Esophagus squamous epithelium (tissue), 5 donors: ENCODE results near the gene PSME3. TPM values are rescaled to one million over a fixed set of nuclear protein-coding genes. Genes with fewer than 3 reads are reported as not detected.
A peak's percentile ranks its signal among the peaks of the same experiment; 100 is the strongest.

Experiments used
- DNase-seq: peaks from one replicate; lab custom pipeline; 2025; lab: John Stamatoyannopoulos, UW
- H3K27ac ChIP-seq, 4 donors: fragments of 200-600 bp; sonication (generic); one replicate each; pipeline ENCODE4 v1.5.1; 2016 to 2019; ENCODE audit warnings: mild to moderate bottlenecking in 1 of 4
- H3K27me3 ChIP-seq, 4 donors: fragments of 200-600 bp; sonication (generic); 1 replicate in 3 of 4; 2 replicates in 1 of 4; pipeline versions ENCODE4 v1.5.1 to v1.6.0; 2017 to 2021; ENCODE audit warnings: antibody characterized with exemption in 1 of 4
- H3K36me3 ChIP-seq, 3 donors: fragments of 200-600 bp; sonication (generic); one replicate each; pipeline ENCODE4 v1.5.1; 2016 to 2019
- H3K4me1 ChIP-seq, 3 donors: fragments of 200-600 bp; sonication (generic); one replicate each; pipeline ENCODE4 v1.5.1; 2017 to 2019
- H3K4me3 ChIP-seq, 4 donors: fragments of 200-600 bp; sonication (generic); 1 replicate in 3 of 4; 2 replicates in 1 of 4; pipeline ENCODE4 v1.5.1; 2016 to 2019; ENCODE audit warnings: mild to moderate bottlenecking in 2 of 4, moderate library complexity in 1 of 4
- H3K9me3 ChIP-seq, 3 donors: fragments of 200-600 bp; sonication (generic); one replicate each; pipeline ENCODE4 v1.5.1; 2016 to 2019
- POLR2A ChIP-seq, 4 donors: fragments of 450-650 bp; IDR thresholded peaks; one replicate each; pipeline ENCODE4 v1.6.1; 2017; ENCODE audit warnings: antibody characterized with exemption in 4 of 4, mild to moderate bottlenecking in 4 of 4, moderate library complexity in 3 of 4
- WGBS, 2 donors: methylation state at CpG; one replicate each; pipeline ENCODE4 v1.1.5; 2018; 5-methylcytosine and 5-hydroxymethylcytosine counted together
- intact Hi-C: fragments of 100-400 bp; cut with DNase I; formaldehyde crosslinking; loops from one replicate; pipeline ENCODE4 v1.15.0; 2022
- total RNA-seq, 4 donors: library from RNA; depleted of rRNA; stranded (reverse); fragments of >200 nt; gene quantifications; one replicate each; pipeline ENCODE4 v1.1.0, GENCODE V29; 2016
- TF ChIP-seq, protein P1 (sequence below), 6 experiments: fragments of 450-650 bp in 4 of 6; fragments of 200-600 bp in 2 of 6; sonication (generic) in 2 of 6; IDR thresholded peaks; one replicate each; pipeline ENCODE4 v1.5.1; 2016 to 2019; ENCODE audit warnings: antibody characterized with exemption in 6 of 6, mild to moderate bottlenecking in 4 of 6, moderate library complexity in 4 of 6
- donor health status: DM: yes; HTN: yes; CAD: no.

The PSME3 gene
- total RNA-seq, 4 donors from 2014 or later, result 91.0 to 121 (median 93.7) TPM

DNA sequence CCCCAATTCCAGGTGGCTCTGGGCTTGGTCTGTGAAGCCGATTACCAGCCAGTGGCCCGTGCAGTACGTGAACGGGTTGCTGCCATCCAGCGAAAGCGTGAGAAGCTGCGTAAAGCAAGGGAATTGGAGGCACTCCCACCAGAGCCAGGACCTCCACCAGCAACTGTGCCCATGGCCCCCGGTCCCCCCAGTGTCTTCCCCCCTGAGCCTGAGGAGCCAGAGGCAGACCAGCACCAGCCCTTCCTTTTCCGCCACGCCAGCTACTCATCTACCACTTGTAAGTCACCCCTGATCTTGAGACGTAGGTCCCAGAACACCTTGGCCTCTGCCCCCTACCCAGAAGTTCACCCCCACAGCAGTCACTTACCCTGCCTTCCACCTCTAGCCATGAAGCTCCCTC is 45.9 kb upstream of the PSME3 start:
- H3K4me3 ChIP-seq, result no peak overlapping the region
- DNase-seq, result no peak
- peaks cover 0 to 61% (median 11%) of the 10 kb centered on the region in 4 donors for H3K27me3 ChIP-seq
- intact Hi-C loops, result no loop called here
- H3K27ac ChIP-seq, result no peak overlapping the region
- TF ChIP-seq, protein P1, sequence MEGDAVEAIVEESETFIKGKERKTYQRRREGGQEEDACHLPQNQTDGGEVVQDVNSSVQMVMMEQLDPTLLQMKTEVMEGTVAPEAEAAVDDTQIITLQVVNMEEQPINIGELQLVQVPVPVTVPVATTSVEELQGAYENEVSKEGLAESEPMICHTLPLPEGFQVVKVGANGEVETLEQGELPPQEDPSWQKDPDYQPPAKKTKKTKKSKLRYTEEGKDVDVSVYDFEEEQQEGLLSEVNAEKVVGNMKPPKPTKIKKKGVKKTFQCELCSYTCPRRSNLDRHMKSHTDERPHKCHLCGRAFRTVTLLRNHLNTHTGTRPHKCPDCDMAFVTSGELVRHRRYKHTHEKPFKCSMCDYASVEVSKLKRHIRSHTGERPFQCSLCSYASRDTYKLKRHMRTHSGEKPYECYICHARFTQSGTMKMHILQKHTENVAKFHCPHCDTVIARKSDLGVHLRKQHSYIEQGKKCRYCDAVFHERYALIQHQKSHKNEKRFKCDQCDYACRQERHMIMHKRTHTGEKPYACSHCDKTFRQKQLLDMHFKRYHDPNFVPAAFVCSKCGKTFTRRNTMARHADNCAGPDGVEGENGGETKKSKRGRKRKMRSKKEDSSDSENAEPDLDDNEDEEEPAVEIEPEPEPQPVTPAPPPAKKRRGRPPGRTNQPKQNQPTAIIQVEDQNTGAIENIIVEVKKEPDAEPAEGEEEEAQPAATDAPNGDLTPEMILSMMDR (IDR thresholded peaks at IDR 0.05), result no peak
- TF ChIP-seq POLR2A (IDR thresholded peaks at IDR 0.05), result no peak
- H3K36me3 ChIP-seq, result peaks cover 0 to 49% (median 0%) of the 10 kb centered on the region in 3 donors
- WGBS, 2 donors, result 79 to 93% methylated on average over 6 to 9 of the region's 11 CpGs
- H3K9me3 ChIP-seq, result no peaks in the 10 kb centered on the region
- H3K4me1 ChIP-seq, result peaks cover 0 to 33% (median 5%) of the 10 kb centered on the region in 3 donors

DNA sequence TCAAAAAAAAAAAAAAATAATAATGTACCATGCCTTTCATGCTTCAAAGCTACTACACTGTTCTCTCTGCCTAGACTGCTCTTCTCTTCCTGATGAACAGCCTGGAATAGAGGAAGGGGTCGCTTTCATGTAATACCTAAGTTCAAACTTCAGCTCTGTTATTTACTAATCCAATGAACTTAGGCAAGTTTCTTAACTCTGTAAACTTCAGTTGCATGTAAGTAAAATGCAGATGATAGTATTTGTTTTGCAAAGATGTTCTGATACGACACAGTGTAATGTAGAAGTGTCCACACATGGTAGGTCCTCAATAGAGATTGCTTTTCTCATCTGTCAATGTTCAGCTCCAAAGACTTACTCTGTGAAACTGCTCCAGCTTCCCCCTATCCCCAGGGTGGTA is 41.2 kb upstream of the PSME3 start:
- H3K9me3 ChIP-seq, result no peaks in the 10 kb centered on the region
- peaks cover 13 to 22% (median 13%) of the 10 kb centered on the region in 3 donors for H3K4me1 ChIP-seq
- intact Hi-C loops, result no loop called here
- H3K27me3 ChIP-seq, result peaks cover 0 to 14% (median 0%) of the 10 kb centered on the region in 4 donors
- no peak for DNase-seq
- H3K36me3 ChIP-seq, result peaks cover 0 to 41% (median 5%) of the 10 kb centered on the region in 3 donors
- H3K4me3 ChIP-seq, result no peak overlapping the region
- TF ChIP-seq, protein P1 (IDR thresholded peaks at IDR 0.05), result no peak
- no peak for TF ChIP-seq POLR2A (IDR thresholded peaks at IDR 0.05)
- H3K27ac ChIP-seq, result no peak overlapping the region
- WGBS, 2 donors, result 65 to 92% methylated on average over 2 of the region's 2 CpGs

DNA sequence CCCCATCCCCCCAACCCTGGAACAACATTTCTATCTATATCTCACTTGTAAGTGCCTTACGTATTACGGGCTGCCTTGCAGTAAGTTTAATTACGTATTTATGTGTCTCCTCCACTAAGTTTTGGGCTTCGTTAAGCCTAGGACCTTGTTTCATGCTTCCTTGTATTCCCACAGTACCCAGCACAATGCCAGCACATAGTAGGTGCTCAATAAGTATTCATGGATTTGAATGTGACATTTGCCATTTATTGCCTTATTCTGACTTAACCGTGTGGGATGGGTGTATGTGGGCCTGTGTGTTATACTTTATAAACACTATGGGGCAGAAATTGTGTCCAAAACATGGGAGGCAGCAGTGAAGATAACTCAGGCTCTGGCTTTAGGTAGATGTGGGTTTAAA is 40.7 kb upstream of the PSME3 start:
- peaks cover 18 to 28% (median 19%) of the 10 kb centered on the region in 3 donors for H3K4me1 ChIP-seq
- peaks cover 0 to 35% (median 5%) of the 10 kb centered on the region in 3 donors for H3K36me3 ChIP-seq
- H3K9me3 ChIP-seq, result no peaks in the 10 kb centered on the region
- no peak for DNase-seq
- WGBS, 2 donors, result 60 to 66% methylated on average over 5 of the region's 5 CpGs
- TF ChIP-seq, protein P1 (IDR thresholded peaks at IDR 0.05), result no peak
- TF ChIP-seq POLR2A (IDR thresholded peaks at IDR 0.05), result no peak
- peaks cover 0 to 8% (median 0%) of the 10 kb centered on the region in 4 donors for H3K27me3 ChIP-seq
- no peak overlapping the region for H3K27ac ChIP-seq
- intact Hi-C loops, result no loop called here
- no peak overlapping the region for H3K4me3 ChIP-seq

DNA sequence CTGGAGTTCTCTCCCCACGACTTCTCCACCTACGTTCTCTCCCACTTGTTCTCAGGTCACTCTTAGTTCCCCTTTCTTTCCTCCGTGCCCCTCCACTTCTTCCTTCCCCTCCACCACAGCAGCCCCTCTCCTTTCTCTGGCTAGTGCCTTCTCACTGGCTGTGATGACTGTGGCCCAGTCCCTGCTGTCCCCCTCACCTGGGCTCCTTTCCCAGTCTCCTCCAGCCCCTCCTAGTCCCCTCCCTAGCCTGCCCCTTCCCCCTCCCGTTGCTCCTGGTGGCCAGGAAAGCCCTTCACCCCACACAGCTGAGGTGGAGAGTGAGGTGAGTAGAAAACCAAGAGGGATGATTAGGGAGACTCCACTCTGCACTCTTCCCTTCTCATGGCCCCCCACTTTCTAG is 38.1 kb upstream of the PSME3 start:
- Histone ChIP-seq H3K4me3 (no peak overlapping the region), H3K36me3 (peaks cover 0 to 22% (median 5%) of the 10 kb centered on the region in 3 donors), H3K27ac (peak overlapping the region in 2 of 4 donors; percentile 25 to 88), H3K9me3 (no peaks in the 10 kb centered on the region), H3K4me1 (peaks cover 29 to 40% (median 29%) of the 10 kb centered on the region in 3 donors), H3K27me3 (no peaks in the 10 kb centered on the region)
- 56 to 57% methylated on average over 3 to 4 of the region's 4 CpGs for WGBS, 2 donors
- TF ChIP-seq, protein P1 (IDR thresholded peaks at IDR 0.05), result no peak
- TF ChIP-seq POLR2A (IDR thresholded peaks at IDR 0.05), result no peak
- DNase-seq, result no peak
- intact Hi-C loops, result no loop called here

DNA sequence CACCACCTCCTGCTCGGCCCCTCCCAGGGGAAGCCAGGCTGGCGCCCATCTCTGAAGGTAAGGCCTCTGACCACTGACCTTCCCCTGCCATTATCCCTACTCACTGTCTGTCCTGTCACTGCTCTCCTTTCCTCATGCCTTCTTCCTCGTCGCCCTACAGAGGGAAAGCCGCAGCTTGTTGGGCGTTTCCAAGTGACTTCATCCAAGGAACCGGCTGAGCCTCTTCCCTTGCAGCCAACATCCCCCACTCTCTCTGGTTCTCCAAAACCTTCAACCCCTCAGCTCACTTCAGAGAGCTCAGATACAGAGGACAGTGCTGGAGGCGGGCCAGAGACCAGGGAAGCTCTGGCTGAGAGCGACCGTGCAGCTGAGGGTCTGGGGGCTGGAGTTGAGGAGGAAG is 37.7 kb upstream of the PSME3 start:
- H3K9me3 ChIP-seq, result no peaks in the 10 kb centered on the region
- H3K4me1 ChIP-seq, result peaks cover 29 to 40% (median 29%) of the 10 kb centered on the region in 3 donors
- peaks cover 0 to 22% (median 5%) of the 10 kb centered on the region in 3 donors for H3K36me3 ChIP-seq
- H3K4me3 ChIP-seq, result no peak overlapping the region
- intact Hi-C loops, result no loop called here
- no peak for DNase-seq
- H3K27ac ChIP-seq, result peak overlapping the region in 3 of 4 donors; percentile 25 to 88 (median 87)
- TF ChIP-seq, protein P1 (IDR thresholded peaks at IDR 0.05), result no peak
- TF ChIP-seq POLR2A (IDR thresholded peaks at IDR 0.05), result no peak
- 78 to 81% methylated on average over 7 of the region's 10 CpGs for WGBS, 2 donors
- H3K27me3 ChIP-seq, result no peaks in the 10 kb centered on the region
